ENCODE measurements around the gene PLPPR1.

The PLPPR1 gene

DNA sequence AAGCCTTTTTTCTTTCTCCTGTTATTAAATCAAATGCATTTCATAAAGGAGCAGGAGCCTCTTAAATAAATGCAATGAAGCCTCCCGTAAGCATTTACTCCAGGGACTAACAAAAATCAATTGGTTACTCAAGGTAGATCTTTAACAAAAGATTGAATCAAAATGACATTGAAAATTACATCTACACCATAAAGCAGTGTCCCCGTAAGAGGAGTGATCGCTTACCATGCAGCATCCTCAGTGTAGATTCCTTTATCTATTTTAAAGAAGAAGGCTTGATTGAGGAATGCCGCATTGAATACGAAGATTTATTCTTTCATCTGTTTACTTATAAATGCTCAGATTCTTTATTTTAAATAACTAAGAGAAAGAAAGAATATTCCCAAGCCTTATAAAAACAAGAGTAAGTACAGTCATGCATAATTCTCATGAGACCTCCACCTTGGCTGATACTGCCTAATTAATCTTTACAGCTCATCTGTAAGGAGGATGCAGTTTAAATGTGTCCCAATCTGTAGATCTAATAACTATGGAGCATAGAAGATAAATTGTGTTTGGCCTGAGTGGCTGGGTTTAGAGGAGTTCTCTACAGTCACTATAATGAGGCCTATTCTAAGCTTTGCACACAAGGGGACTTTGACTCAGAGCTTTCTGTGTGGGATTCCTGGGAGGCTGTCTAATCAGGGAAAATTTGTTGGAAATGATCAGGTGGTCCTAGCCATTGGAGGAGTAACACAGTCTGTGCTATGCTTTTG is 55.1 kb downstream of the PLPPR1 start:
- Histone ChIP-seq H3K27me3 (ENCODE audit: control insufficient read depth, insufficient read depth, low read length) (no peaks in the 10 kb centered on the region), H3K9ac (ENCODE audit: low read length) (no peak overlapping the region), H3K4me1 (ENCODE audit: control insufficient read depth, insufficient read depth, low read length) (peaks cover 21% of the 10 kb centered on the region), H3K4me3 (ENCODE audit: low read depth, low read length) (no peak overlapping the region), H3K9me3 (ENCODE audit: control insufficient read depth, insufficient read depth, low read depth, low read length) (no peaks in the 10 kb centered on the region), H3K27ac (ENCODE audit: low read depth, low read length) (no peak overlapping the region), H3K36me3 (ENCODE audit: control insufficient read depth, insufficient read depth, low read length) (no peaks in the 10 kb centered on the region)

DNA sequence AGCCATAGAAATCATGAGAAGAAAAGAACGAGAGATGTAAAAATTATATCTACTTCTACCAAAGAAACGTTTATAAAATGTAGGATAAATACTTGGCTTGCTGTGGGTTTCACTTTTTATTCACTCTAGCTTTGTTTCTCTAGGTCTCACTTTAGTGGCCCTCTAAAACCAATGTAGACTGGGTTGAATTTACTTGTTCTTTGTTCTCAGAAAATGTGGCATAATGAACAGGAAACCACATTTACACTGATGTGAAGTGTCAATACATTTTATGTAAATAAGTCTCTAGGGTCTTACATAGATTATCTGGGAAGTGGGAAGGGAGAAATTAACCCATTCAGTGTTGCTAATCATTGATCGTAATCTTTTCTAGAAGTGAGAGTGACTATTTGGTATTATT is 58.9 kb downstream of the PLPPR1 start:
- Histone ChIP-seq H3K4me1 (ENCODE audit: control insufficient read depth, insufficient read depth, low read length) (peaks cover 21% of the 10 kb centered on the region), H3K4me3 (ENCODE audit: low read depth, low read length) (no peak overlapping the region), H3K27ac (ENCODE audit: low read depth, low read length) (no peak overlapping the region), H3K36me3 (ENCODE audit: control insufficient read depth, insufficient read depth, low read length) (no peaks in the 10 kb centered on the region), H3K9ac (ENCODE audit: low read length) (no peak overlapping the region), H3K27me3 (ENCODE audit: control insufficient read depth, insufficient read depth, low read length) (no peaks in the 10 kb centered on the region), H3K9me3 (ENCODE audit: control insufficient read depth, insufficient read depth, low read depth, low read length) (no peaks in the 10 kb centered on the region)

DNA sequence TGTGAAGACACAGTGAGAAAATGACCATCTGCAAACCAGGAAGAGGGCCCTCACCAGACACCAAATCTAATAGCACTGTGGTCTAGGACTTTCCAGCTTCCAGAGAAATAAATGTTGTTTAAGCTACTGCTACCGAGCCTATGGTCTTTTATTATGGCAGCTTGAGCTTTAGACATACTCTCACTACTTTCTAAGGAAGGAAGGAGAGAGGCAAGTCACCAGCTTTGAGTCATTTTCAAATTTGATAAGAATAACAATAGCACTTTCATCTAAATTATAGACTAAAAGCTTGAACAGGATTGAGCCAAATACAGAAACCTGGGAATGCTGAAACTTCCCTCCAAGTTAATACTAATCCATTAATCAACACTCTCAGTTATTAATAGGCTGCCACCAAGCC is 64.4 kb downstream of the PLPPR1 start:
- no peak overlapping the region for H3K27ac ChIP-seq (ENCODE audit: low read depth, low read length)
- peaks cover 24% of the 10 kb centered on the region for H3K4me1 ChIP-seq (ENCODE audit: control insufficient read depth, insufficient read depth, low read length)
- H3K36me3 ChIP-seq (ENCODE audit: control insufficient read depth, insufficient read depth, low read length) = no peaks in the 10 kb centered on the region
- no peak overlapping the region for H3K9ac ChIP-seq (ENCODE audit: low read length)
- no peak overlapping the region for H3K4me3 ChIP-seq (ENCODE audit: low read depth, low read length)
- H3K9me3 ChIP-seq (ENCODE audit: control insufficient read depth, insufficient read depth, low read depth, low read length) = no peaks in the 10 kb centered on the region
- no peaks in the 10 kb centered on the region for H3K27me3 ChIP-seq (ENCODE audit: control insufficient read depth, insufficient read depth, low read length)

DNA sequence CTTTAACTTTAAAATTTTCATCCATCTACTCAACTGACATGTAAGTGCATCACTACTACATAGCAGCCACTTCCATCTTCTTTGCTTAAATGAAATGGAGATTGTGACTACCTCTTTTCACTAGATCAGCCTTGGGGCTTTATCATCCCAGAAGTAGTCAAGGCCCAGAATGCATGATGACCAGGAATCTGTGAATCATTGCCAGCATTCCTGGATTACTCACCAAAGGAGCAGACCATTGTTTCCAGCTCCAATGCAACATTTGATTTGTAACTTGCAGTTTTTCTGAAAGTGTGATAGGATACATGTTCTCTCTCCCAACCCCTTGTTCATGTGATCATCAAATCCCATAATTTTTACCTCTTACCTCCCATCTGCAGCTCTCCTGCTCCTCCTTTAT is 65.1 kb downstream of the PLPPR1 start:
- Histone ChIP-seq H3K9me3 (ENCODE audit: control insufficient read depth, insufficient read depth, low read depth, low read length) (no peaks in the 10 kb centered on the region), H3K36me3 (ENCODE audit: control insufficient read depth, insufficient read depth, low read length) (no peaks in the 10 kb centered on the region), H3K4me3 (ENCODE audit: low read depth, low read length) (no peak overlapping the region), H3K9ac (ENCODE audit: low read length) (no peak overlapping the region), H3K27ac (ENCODE audit: low read depth, low read length) (no peak overlapping the region), H3K27me3 (ENCODE audit: control insufficient read depth, insufficient read depth, low read length) (no peaks in the 10 kb centered on the region), H3K4me1 (ENCODE audit: control insufficient read depth, insufficient read depth, low read length) (peaks cover 30% of the 10 kb centered on the region)

DNA sequence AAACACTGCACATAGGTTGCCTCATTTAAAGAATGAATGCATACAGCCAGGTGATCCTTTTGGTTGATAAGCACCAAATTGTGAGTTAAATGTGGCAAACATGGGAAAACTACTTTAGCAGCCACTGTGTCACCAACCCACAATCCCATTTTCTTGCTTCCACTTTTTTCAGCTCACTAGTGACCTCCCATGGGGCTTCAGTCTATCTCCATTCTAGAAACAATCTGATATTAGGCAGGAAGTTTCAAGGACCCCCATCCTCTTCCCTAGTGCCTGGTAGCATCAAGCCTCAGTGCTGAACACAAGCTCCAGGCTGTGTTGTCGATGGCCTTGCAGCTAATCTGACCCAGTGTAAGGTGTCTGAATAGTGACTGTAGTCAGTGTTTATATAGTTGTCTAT is 66.2 kb downstream of the PLPPR1 start:
- Histone ChIP-seq H3K27me3 (ENCODE audit: control insufficient read depth, insufficient read depth, low read length) (no peaks in the 10 kb centered on the region), H3K36me3 (ENCODE audit: control insufficient read depth, insufficient read depth, low read length) (no peaks in the 10 kb centered on the region), H3K4me1 (ENCODE audit: control insufficient read depth, insufficient read depth, low read length) (peaks cover 40% of the 10 kb centered on the region), H3K9ac (ENCODE audit: low read length) (no peak overlapping the region), H3K27ac (ENCODE audit: low read depth, low read length) (no peak overlapping the region), H3K9me3 (ENCODE audit: control insufficient read depth, insufficient read depth, low read depth, low read length) (no peaks in the 10 kb centered on the region), H3K4me3 (ENCODE audit: low read depth, low read length) (no peak overlapping the region)

DNA sequence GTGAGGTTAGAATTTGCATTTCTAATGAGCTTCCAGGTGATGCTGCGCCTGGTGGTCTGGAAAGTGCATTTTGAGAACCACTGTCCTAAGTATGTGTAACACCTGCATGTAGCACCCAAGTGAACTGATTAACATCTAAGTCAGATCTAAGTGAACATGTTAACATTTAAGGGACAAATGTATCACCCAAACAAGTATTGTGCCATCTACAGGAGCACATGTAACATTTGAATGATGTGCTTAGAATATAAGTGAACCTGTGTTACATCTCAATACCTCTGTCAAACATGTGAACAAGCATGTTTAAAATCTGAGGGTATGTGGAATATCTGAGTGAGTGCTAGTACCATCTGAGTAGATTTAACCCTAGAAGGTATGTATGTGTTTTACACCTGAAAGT is 68.7 kb downstream of the PLPPR1 start:
- no peak overlapping the region for H3K27ac ChIP-seq (ENCODE audit: low read depth, low read length)
- peaks cover 54% of the 10 kb centered on the region for H3K4me1 ChIP-seq (ENCODE audit: control insufficient read depth, insufficient read depth, low read length)
- H3K4me3 ChIP-seq (ENCODE audit: low read depth, low read length) = no peak overlapping the region
- H3K9me3 ChIP-seq (ENCODE audit: control insufficient read depth, insufficient read depth, low read depth, low read length) = no peaks in the 10 kb centered on the region
- H3K27me3 ChIP-seq (ENCODE audit: control insufficient read depth, insufficient read depth, low read length) = no peaks in the 10 kb centered on the region
- no peak overlapping the region for H3K9ac ChIP-seq (ENCODE audit: low read length)
- H3K36me3 ChIP-seq (ENCODE audit: control insufficient read depth, insufficient read depth, low read length) = no peaks in the 10 kb centered on the region

DNA sequence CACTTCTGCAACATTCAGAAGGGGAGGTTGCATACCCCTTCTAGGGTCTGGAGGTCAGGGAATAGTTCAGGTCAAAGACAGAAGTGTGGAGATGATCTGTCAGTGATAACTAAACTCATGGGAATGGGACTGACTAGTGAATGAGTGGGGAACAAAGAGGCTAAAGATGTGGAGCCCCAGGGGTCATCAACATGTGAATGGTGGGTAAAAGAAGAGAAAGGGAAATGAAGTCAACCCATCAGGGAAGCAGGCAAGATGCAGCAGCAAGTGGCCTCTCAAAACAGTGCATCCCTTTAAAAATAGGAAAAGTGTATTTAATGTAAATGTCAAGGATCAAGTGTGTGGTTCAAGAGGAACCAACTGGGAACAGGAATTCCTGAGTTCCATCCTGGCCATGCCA is 69.9 kb downstream of the PLPPR1 start:
- Histone ChIP-seq H3K9me3 (ENCODE audit: control insufficient read depth, insufficient read depth, low read depth, low read length) (no peaks in the 10 kb centered on the region), H3K4me1 (ENCODE audit: control insufficient read depth, insufficient read depth, low read length) (peaks cover 54% of the 10 kb centered on the region), H3K4me3 (ENCODE audit: low read depth, low read length) (no peak overlapping the region), H3K27ac (ENCODE audit: low read depth, low read length) (no peak overlapping the region), H3K9ac (ENCODE audit: low read length) (no peak overlapping the region), H3K27me3 (ENCODE audit: control insufficient read depth, insufficient read depth, low read length) (no peaks in the 10 kb centered on the region), H3K36me3 (ENCODE audit: control insufficient read depth, insufficient read depth, low read length) (no peaks in the 10 kb centered on the region)

DNA sequence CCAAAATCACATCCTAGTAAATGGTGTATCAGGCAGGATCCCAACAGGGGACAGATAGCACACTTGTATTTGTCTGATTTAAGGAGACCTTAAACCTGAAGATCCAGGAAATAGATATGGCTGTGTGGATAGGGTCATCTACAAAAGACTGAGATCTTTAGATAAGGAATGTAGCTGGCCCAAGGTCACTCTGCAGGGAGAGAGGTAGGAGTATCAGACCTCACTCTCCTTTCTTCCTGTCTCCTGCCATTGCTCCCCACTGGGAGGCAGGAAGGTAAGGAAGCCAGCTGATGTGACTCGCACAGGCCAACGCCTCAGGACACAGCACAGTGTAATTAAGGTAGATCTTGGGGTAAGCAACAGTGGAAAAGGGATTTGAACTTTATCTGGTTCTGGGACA is 85.8 kb downstream of the PLPPR1 start:
- H3K27ac ChIP-seq (ENCODE audit: low read depth, low read length) = no peak overlapping the region
- H3K36me3 ChIP-seq (ENCODE audit: control insufficient read depth, insufficient read depth, low read length) = no peaks in the 10 kb centered on the region
- H3K4me1 ChIP-seq (ENCODE audit: control insufficient read depth, insufficient read depth, low read length) = peaks cover 20% of the 10 kb centered on the region

DNA sequence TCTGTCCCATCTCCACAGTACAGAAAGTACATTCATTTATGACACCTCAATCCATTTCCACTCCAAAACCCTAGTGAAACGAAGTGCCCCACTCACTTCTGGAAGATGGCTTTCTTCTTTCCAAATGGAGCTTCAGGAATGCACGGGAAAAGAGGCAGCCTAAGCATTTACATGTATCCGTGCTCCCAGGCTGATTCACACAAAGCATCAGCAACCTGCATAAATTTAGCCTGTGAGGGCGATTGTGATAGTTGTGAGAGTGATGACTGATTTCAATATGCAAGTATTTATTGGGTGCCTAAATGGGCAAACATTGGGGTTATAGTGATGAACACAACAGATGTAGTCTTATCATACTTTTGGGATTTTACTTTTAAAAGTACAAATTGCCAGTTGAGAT is 86.6 kb downstream of the PLPPR1 start:
- no peak overlapping the region for H3K9ac ChIP-seq (ENCODE audit: low read length)
- no peaks in the 10 kb centered on the region for H3K27me3 ChIP-seq (ENCODE audit: control insufficient read depth, insufficient read depth, low read length)
- H3K36me3 ChIP-seq (ENCODE audit: control insufficient read depth, insufficient read depth, low read length) = no peaks in the 10 kb centered on the region
- peaks cover 20% of the 10 kb centered on the region for H3K4me1 ChIP-seq (ENCODE audit: control insufficient read depth, insufficient read depth, low read length)
- no peaks in the 10 kb centered on the region for H3K9me3 ChIP-seq (ENCODE audit: control insufficient read depth, insufficient read depth, low read depth, low read length)
- H3K27ac ChIP-seq (ENCODE audit: low read depth, low read length) = no peak overlapping the region
- no peak overlapping the region; the same call in 1 of the 2 replicates for H3K4me3 ChIP-seq (ENCODE audit: low read depth, low read length)

More for the DNA sequence above, 85.8 kb downstream of the PLPPR1 start:
- Histone ChIP-seq H3K9me3 (ENCODE audit: control insufficient read depth, insufficient read depth, low read depth, low read length) (no peaks in the 10 kb centered on the region), H3K4me3 (ENCODE audit: low read depth, low read length) (no peak overlapping the region), H3K9ac (ENCODE audit: low read length) (no peak overlapping the region), H3K27me3 (ENCODE audit: control insufficient read depth, insufficient read depth, low read length) (no peaks in the 10 kb centered on the region)

DNA sequence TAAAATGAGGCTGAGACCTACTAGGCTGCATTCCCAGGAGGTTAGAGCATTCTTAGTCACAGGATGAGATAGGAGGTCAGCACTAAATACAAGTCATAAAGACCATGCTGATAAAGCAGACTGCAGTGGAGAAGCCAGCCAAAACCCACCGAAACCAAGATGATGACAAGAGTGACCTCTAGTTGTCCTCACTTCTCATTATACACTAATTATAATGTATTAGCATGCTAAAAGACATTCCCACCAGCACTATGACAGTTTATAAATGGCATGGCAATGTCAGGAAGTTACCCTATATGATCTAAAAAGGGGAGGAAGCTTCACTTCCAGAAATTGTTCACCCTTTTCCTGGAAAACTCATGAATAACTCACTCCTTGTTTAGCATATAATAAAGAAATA is 88.6 kb downstream of the PLPPR1 start:
- Histone ChIP-seq H3K36me3 (ENCODE audit: control insufficient read depth, insufficient read depth, low read length) (no peaks in the 10 kb centered on the region), H3K9ac (ENCODE audit: low read length) (no peak overlapping the region), H3K27ac (ENCODE audit: low read depth, low read length) (no peak overlapping the region), H3K27me3 (ENCODE audit: control insufficient read depth, insufficient read depth, low read length) (no peaks in the 10 kb centered on the region), H3K4me3 (ENCODE audit: low read depth, low read length) (no peak overlapping the region), H3K9me3 (ENCODE audit: control insufficient read depth, insufficient read depth, low read depth, low read length) (peaks cover 5% of the 10 kb centered on the region; the same call in 1 of the 2 replicates), H3K4me1 (ENCODE audit: control insufficient read depth, insufficient read depth, low read length) (peaks cover 20% of the 10 kb centered on the region)

DNA sequence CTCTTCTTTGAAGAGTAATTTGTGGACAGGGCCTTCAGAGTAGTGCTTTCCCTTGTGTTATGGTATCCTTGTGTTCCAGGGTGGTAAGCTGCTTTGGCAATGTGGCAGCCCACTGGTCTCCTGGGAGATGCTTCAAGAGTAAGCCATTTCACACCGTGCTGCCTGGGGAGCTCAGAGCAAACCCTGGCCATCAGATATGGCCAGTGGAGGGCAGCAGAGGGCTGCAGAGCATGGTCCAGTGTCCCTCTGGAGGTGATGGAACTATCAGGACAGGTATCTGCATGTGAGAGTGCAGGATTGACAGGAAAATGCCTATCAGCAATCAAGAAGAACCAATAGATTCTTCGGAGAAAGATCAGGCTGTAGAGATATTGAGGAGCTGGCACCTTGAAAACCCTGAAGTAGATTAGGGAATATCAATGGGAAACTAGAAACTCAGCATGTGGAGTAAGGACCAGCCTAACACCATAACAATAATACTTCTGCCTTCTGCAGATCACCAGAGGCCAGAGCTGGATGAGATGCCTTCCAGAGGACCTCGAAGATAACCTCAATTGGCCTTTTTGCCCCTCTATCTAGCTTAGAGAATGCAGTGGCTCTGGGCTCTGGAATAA is 90.8 kb downstream of the PLPPR1 start:
- H3K27ac ChIP-seq (ENCODE audit: low read depth, low read length) = no peak overlapping the region
- peaks cover 12% of the 10 kb centered on the region for H3K4me1 ChIP-seq (ENCODE audit: control insufficient read depth, insufficient read depth, low read length)
- H3K27me3 ChIP-seq (ENCODE audit: control insufficient read depth, insufficient read depth, low read length) = no peaks in the 10 kb centered on the region
- H3K9me3 ChIP-seq (ENCODE audit: control insufficient read depth, insufficient read depth, low read depth, low read length) = peaks cover 25% of the 10 kb centered on the region
- H3K9ac ChIP-seq (ENCODE audit: low read length) = no peak overlapping the region
- no peaks in the 10 kb centered on the region for H3K36me3 ChIP-seq (ENCODE audit: control insufficient read depth, insufficient read depth, low read length)
- no peak overlapping the region for H3K4me3 ChIP-seq (ENCODE audit: low read depth, low read length)
